GM18520 (cell line): ENCODE measurements around the gene POU5F1.

ENCODE experiments used
- ATAC-seq: cut with Tn5 transposase; IDR thresholded peaks from one replicate; pipeline ENCODE4 v1.9.1; 2021; ENCODE audit not compliant: unreplicated experiment

Gene POU5F1

GRCh38 chr6:31116661-31117385 lies 53.7 kb downstream of the POU5F1 start:
- no peak for ATAC-seq

GRCh38 chr6:31115941-31116560 lies 54.4 kb downstream of the POU5F1 start:
- ATAC-seq = no peak

- no peak for ATAC-seq
Measured at GRCh38 chr6:31114970-31115849, 55.3 kb downstream of the POU5F1 start.

GRCh38 chr6:31114541-31114878 lies 56.0 kb downstream of the POU5F1 start, which contains the start of gene PSORS1C1:
Gene PSORS1C1 (plus strand): TSS chr6:31114800. CDS start chr6:31129633, 14,833 bp downstream.
- ATAC-seq = no peak
